ENCODE measurements around the gene HEPHL1.
A peak's percentile ranks its signal among the peaks of the same experiment; 100 is the strongest.
"Not testable (repeated sequence)": the region's sequence is repeated elsewhere in the genome, so short reads cannot be mapped to it uniquely, and the experiment has no call there.

HEPHL1 gene

GRCh38 chr11:94151903-94152677 is 130.9 kb downstream of the HEPHL1 start:
- DNase-seq, result peak; percentile 81 to 93 (median 90)

DNA sequence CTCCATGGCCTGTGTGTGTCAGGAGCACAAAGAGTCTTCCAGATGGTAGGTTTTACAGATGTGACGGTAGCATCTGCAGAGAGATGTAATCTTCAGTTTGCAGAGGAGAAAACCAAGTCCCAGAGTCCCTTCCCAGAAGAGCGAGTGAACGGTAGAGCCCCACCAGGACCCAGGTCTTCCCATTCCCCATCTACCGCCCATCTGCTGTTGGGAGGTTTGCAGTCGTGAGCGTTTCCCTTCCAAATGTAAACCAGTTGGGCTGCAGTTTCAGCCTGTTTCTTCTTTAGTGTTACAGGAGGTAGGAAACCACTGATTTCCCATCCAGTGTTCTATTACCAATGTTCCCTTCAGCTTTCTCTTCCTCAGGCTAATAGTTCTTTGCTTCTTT is 131.5 kb downstream of the HEPHL1 start:
- DNase-seq, result no peak

DNA sequence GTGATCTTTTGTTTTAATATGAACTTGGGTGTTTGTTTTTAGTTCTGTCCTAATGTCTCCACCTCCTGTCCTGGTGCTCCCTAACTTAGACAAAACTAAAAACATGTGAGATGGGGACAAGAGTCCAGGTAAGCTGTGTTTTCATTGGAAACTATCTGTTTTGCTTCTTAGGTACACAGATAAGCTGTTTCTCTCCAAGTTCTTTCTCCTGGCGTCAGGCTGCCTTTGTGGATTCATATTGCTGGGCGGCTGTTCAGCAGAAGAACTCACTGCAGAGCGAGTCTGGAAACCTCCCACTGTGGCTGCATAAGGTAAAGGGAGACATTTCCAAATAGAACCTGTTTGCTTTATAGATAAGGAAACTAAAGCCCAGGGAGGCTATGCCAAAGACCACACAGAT is 132.2 kb downstream of the HEPHL1 start:
- no peak for DNase-seq

DNA sequence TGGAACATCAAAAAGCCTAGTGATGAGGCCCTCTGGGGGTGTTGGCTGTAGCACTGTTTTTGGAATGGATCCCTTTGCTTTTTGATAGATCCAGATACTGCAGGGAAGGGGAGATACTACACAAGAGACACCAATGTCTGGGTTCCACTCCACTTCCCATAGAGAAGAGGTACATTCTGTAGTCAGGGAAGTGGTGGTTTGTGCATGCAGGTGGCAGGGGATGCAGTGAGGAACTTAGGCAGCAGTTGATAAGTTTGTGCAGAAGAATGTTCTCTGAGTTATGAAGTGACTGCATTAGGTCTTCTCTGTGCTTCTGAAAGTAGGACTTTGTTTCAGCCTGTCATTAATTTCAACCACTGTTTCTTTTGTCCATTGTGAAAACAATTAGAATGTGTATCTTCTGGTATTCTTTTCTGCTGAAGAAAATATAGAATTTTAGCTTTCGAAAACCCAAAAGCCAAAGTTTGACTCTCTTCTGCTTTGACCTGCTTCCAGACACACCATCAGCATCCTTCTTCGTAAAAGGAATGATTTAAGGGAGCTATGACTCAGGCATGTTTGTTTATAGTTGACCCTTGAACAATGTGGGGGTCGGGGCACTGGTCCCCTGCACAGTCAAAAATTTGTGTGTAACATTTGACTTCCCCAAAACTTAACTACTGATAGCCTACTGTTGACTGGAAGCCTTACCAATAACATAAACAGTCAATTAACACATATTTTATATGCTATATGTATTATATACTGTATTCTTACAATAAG is 133.1 kb downstream of the HEPHL1 start:
- no peak for DNase-seq

GRCh38 chr11:94157339-94157738 is 136.2 kb downstream of the HEPHL1 start:
- not testable (repeated sequence) for DNase-seq
